CMK (cell line): ENCODE measurements around the gene VTN.

Experiments
- DNase-seq: peaks from one replicate; pipeline ENCODE4 v3.0.0-alpha.2; 2010; ENCODE audit warnings: low read depth

The VTN gene

GRCh38 chr17:28320215-28321061 lies 49.7 kb downstream of the VTN start:
- no peak for DNase-seq

GRCh38 chr17:28319598-28319935 lies 50.5 kb downstream of the VTN start:
- no peak for DNase-seq

DNA sequence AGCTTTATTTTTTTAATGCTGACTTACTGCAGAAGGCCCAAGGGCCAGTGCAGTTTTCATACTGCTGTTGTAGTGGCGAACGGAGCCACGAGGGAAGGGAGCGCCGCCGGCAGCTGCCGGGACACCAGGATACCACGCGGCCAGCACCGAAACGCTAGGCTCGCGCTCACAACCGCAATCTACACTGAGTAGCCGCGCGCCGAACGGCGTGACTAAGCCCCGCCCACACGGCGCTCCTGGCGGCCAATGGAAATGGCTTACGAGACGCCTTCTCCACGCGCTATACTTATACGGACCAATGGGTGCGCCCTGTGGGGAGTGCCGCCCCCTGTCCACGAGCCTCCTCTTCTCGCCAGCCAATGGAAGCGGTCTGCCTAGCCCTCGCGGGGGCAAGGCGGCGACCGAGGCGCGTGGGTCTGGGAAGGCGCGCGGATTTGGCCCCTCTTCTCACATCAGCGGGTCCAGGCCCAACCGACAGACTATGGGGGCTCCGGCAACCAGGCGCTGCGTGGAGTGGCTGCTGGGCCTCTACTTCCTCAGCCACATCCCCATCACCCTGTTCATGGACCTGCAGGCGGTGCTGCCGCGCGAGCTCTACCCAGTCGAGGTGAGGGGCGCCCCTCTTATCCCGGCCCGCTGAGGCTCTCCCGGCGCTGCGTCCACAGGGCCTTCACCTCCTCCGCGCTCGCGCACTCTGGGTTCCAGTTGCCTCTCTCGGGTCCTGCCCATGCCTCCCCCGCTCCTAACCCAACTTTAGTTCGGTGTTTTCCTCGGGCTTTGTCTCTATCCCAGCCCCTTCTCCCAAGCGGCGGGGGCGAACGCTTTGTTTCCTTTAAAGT lies 51.1 kb downstream of the VTN start, which contains the start of gene TMEM97:
TSS of gene TMEM97 (plus strand) at position 442 of the 839 bp plus-strand sequence. CDS start at position 482, 40 bp downstream.
- peak; percentile 96 for DNase-seq

DNA sequence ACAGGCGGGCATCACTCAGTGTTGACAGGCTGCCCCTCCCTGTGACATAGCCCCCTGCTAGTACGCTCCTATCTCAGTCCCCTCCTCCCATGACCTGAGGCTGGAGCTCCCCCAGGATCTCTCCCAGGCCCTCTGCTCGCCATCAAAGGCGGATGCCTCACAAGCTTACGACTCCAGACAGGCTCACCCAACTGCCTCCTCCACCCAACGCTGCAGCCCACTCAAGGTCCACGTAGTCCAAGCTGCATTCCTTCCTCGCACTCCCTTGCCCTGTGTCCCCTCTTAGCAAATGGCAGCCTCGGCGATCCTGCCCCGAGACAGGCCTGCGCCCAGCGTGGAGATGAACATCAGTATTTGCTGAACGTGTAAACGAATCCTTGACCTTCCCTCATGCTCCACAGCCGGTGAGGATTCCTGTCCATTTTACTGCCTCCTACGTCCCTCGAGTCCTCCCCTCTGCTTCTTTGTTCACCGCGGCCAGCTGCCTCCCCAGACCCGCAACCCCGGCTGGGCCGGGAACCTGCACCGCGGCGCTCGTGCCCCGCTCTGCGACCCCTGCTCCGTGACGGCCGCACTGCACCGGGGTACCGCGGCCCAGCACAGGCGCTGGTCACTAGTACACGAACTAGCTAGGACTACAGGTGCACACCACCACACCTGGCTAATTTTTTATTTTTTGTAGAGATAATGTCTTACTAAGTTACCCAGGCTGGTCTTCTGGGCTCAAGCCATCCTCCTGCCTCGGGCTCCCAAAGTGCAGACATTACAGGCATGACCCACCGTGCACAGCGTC lies 51.9 kb downstream of the VTN start:
- DNase-seq, result no peak
